HepG2 (cell line): ENCODE measurements around the gene APC2. TPM values are rescaled to one million over a fixed set of nuclear protein-coding genes. Genes with fewer than 3 reads are reported as not detected.

Experiments
- ATM ChIP-seq: fragments of 450-650 bp; IDR thresholded peaks from 2 replicates; pipeline ENCODE4 v1.7.1; 2017; ENCODE audit warnings: mild to moderate bottlenecking, borderline replicate concordance
- CEBPG ChIP-seq: IDR thresholded peaks from 2 replicates; pipeline ENCODE4 v1.6.1; 2016
- GATAD2A ChIP-seq: IDR thresholded peaks from 2 replicates; pipeline ENCODE4 v1.6.1; 2016
- GTF3A ChIP-seq: sonication (generic); formaldehyde crosslinking; conservative IDR thresholded peaks from 2 replicates; pipeline ENCODE4 v1.4.0; 2020; ENCODE audit warnings: mild to moderate bottlenecking, missing genetic modification reagents
- HIVEP1 ChIP-seq: sonication (generic); formaldehyde crosslinking; IDR thresholded peaks from 2 replicates; pipeline ENCODE4 v1.4.0; 2020; ENCODE audit warnings: mild to moderate bottlenecking, missing genetic modification reagents
- HNRNPLL ChIP-seq: fragments of 200-400 bp; formaldehyde crosslinking; IDR thresholded peaks from 2 replicates; pipeline ENCODE4 v1.6.1; 2017; ENCODE audit warnings: mild to moderate bottlenecking, low read depth, low read length; ENCODE audit not compliant: poor library complexity, severe bottlenecking
- HOXA3 ChIP-seq: sonication (generic); formaldehyde crosslinking; IDR thresholded peaks from 2 replicates; pipeline ENCODE4 v1.5.0; 2020; ENCODE audit warnings: missing genetic modification reagents
- KDM3A ChIP-seq: IDR thresholded peaks from 2 replicates; pipeline ENCODE4 v1.6.1; 2018; ENCODE audit warnings: low read depth, missing compliant biosample characterization
- KMT2B ChIP-seq: IDR thresholded peaks from 2 replicates; pipeline ENCODE4 v1.6.1; 2016; ENCODE audit warnings: missing genetic modification reagents, missing compliant biosample characterization
- LBX2 ChIP-seq: sonication (generic); formaldehyde crosslinking; IDR thresholded peaks from 2 replicates; pipeline ENCODE4 v1.5.0; 2020; ENCODE audit warnings: missing genetic modification reagents, mild to moderate bottlenecking, borderline replicate concordance
- NR1H2 ChIP-seq: sonication (generic); formaldehyde crosslinking; IDR thresholded peaks from 2 replicates; pipeline ENCODE4 v1.8.1; 2022; ENCODE audit warnings: low read depth, missing genetic modification reagents, borderline replicate concordance
- NR2F1 ChIP-seq, 2 experiments: fragments of 450-650 bp in 1 of 2; formaldehyde crosslinking in 1 of 2; IDR thresholded peaks; 2 replicates each; pipeline versions ENCODE4 v1.5.0 to v1.6.1; 2016 to 2020; ENCODE audit warnings: mild to moderate bottlenecking in 1 of 2, missing compliant biosample characterization in 1 of 2, missing genetic modification reagents in 1 of 2, moderate library complexity in 1 of 2
- PRMT3 ChIP-seq: sonication (generic); formaldehyde crosslinking; IDR thresholded peaks from 2 replicates; pipeline ENCODE4 v1.8.1; 2022; ENCODE audit warnings: low read depth, mild to moderate bottlenecking, moderate library complexity, missing genetic modification reagents, borderline replicate concordance
- RBAK ChIP-seq: sonication (generic); formaldehyde crosslinking; IDR thresholded peaks from 2 replicates; pipeline ENCODE4 v1.5.1; 2020; ENCODE audit warnings: mild to moderate bottlenecking, missing genetic modification reagents
- RBFOX2 ChIP-seq: fragments of 200-400 bp; formaldehyde crosslinking; IDR thresholded peaks from 2 replicates; pipeline ENCODE4 v1.6.1; 2017; ENCODE audit warnings: low read depth, mild to moderate bottlenecking, low read length
- RNF2 ChIP-seq: fragments of 450-650 bp; conservative IDR thresholded peaks from 2 replicates; pipeline ENCODE4 v1.6.1; 2016; ENCODE audit warnings: low read depth
- SALL1 ChIP-seq: sonication (generic); formaldehyde crosslinking; IDR thresholded peaks from 2 replicates; pipeline ENCODE4 v1.8.0; 2022; ENCODE audit warnings: mild to moderate bottlenecking, missing genetic modification reagents
- SIN3A ChIP-seq: IDR thresholded peaks from 2 replicates; pipeline ENCODE4 v1.6.1; 2011; ENCODE audit warnings: low read depth, mild to moderate bottlenecking, control low read depth, low read length, borderline replicate concordance
- SNAI1 ChIP-seq: sonication (generic); formaldehyde crosslinking; IDR thresholded peaks from 2 replicates; pipeline ENCODE4 v1.5.0; 2020; ENCODE audit warnings: mild to moderate bottlenecking, missing genetic modification reagents, borderline replicate concordance
- SNRNP70 ChIP-seq: fragments of 200-400 bp; formaldehyde crosslinking; IDR thresholded peaks from 2 replicates; pipeline ENCODE4 v1.6.1; 2017; ENCODE audit warnings: mild to moderate bottlenecking, low read depth, low read length, moderate library complexity
- SRY ChIP-seq: sonication (generic); formaldehyde crosslinking; IDR thresholded peaks from 2 replicates; pipeline ENCODE4 v1.8.0; 2022; ENCODE audit warnings: mild to moderate bottlenecking, missing genetic modification reagents
- SUZ12 ChIP-seq: fragments of 150-350 bp; IDR thresholded peaks from 2 replicates; pipeline ENCODE4 v1.6.1; 2014; ENCODE audit warnings: low read depth, low read length
- ZFP90 ChIP-seq: sonication (generic); formaldehyde crosslinking; IDR thresholded peaks from 2 replicates; pipeline ENCODE4 v1.8.0; 2022; ENCODE audit warnings: missing genetic modification reagents, mild to moderate bottlenecking, inconsistent platforms, borderline replicate concordance
- ZNF292 ChIP-seq: sonication (generic); formaldehyde crosslinking; IDR thresholded peaks from 2 replicates; pipeline ENCODE4 v1.8.1; 2022; ENCODE audit warnings: mild to moderate bottlenecking, low read depth, missing genetic modification reagents, borderline replicate concordance
- ZNF3 ChIP-seq: IDR thresholded peaks from 2 replicates; pipeline ENCODE4 v1.7.0; 2017; ENCODE audit warnings: inconsistent platforms
- ZNF383 ChIP-seq: sonication (generic); formaldehyde crosslinking; IDR thresholded peaks from 2 replicates; pipeline ENCODE4 v1.4.0; 2020; ENCODE audit warnings: missing genetic modification reagents, mild to moderate bottlenecking, borderline replicate concordance
- ZNF709 ChIP-seq: sonication (generic); formaldehyde crosslinking; IDR thresholded peaks from 2 replicates; pipeline ENCODE4 v1.5.0; 2020; ENCODE audit warnings: mild to moderate bottlenecking, missing genetic modification reagents
- ZNF776 ChIP-seq: sonication (generic); formaldehyde crosslinking; IDR thresholded peaks from 2 replicates; pipeline ENCODE4 v1.4.0; 2020; ENCODE audit warnings: mild to moderate bottlenecking, missing genetic modification reagents
- ZSCAN12 ChIP-seq: sonication (generic); formaldehyde crosslinking; IDR thresholded peaks from 2 replicates; pipeline ENCODE4 v1.9.0; 2021; ENCODE audit warnings: mild to moderate bottlenecking, missing genetic modification reagents
- polyA plus RNA-seq, 8 experiments: library from polyadenylated mRNA; depleted of rRNA in 3 of 8; stranded (reverse) in 7 of 8; unstranded in 1 of 8; fragments of >200 nt; fragmentation: Illumina TruSeq in 4 of 8; extraction: Trizol in 4 of 8; gene quantifications; 2 replicates each; pipeline versions ENCODE4 v1.2.1 to v1.2.3, GENCODE V29; 2011 to 2016; ENCODE audit warnings: low read depth in 4 of 8, missing spikeins in 1 of 8, mixed read lengths in 1 of 8; ENCODE audit not compliant: insufficient read depth in 1 of 8
- total RNA-seq, 5 experiments: library from RNA; depleted of rRNA; stranded (reverse); fragments of >200 nt; fragmentation: Illumina TruSeq; extraction: Trizol; gene quantifications; 2 replicates each; pipeline ENCODE4 v1.2.3, GENCODE V29; 2016; ENCODE audit warnings: low read depth in 1 of 5
- TF ChIP-seq, protein P1 (sequence below): sonication (generic); formaldehyde crosslinking; IDR thresholded peaks from 2 replicates; pipeline ENCODE4 v1.4.0; 2020; ENCODE audit warnings: low read depth, mild to moderate bottlenecking, missing genetic modification reagents
- TF ChIP-seq, protein P2 (sequence below): IDR thresholded peaks from 2 replicates; pipeline ENCODE4 v1.6.1; 2012; ENCODE audit warnings: inconsistent platforms

APC2 gene
- total and polyA plus RNA-seq, 2 of the 13 experiments (the other 11 are each of a cell fraction or from before 2014, with no cell fraction given) = 0.08 to 0.22 TPM

- TF ChIP-seq ZNF383 = no peak
- no peak for TF ChIP-seq RBAK (CRISPR knock-in tag)
- TF ChIP-seq KMT2B = no peak
- TF ChIP-seq HOXA3 (CRISPR knock-in tag) = peak; percentile 51
- no peak for TF ChIP-seq SIN3A
- no peak for TF ChIP-seq CEBPG (CRISPR knock-in tag)
- TF ChIP-seq SRY (CRISPR knock-in tag) = 0 out of 2 replicates have a peak, but pooled peaks have one; percentile 45
- peak; percentile 64 for TF ChIP-seq GATAD2A
- no peak for TF ChIP-seq ATM
- TF ChIP-seq ZFP90 (CRISPR knock-in tag) = peak; percentile 71; the same call in 1 of the 2 replicates
- TF ChIP-seq NR2F1 (CRISPR knock-in tag; IDR thresholded peaks at IDR 0.05) = no peak
- TF ChIP-seq RBFOX2 = no peak
- no peak for TF ChIP-seq LBX2
- TF ChIP-seq SUZ12 = no peak
- no peak for TF ChIP-seq SNAI1 (CRISPR knock-in tag)
- TF ChIP-seq SNRNP70 = no peak
- no peak for TF ChIP-seq ZNF292 (CRISPR knock-in tag)
- TF ChIP-seq HIVEP1 (CRISPR knock-in tag) = no peak
- TF ChIP-seq SALL1 (CRISPR knock-in tag) = peak; percentile 78
- 0 out of 2 replicates have a peak, but pooled peaks have one; percentile 25 for TF ChIP-seq NR1H2
- TF ChIP-seq, protein P1, sequence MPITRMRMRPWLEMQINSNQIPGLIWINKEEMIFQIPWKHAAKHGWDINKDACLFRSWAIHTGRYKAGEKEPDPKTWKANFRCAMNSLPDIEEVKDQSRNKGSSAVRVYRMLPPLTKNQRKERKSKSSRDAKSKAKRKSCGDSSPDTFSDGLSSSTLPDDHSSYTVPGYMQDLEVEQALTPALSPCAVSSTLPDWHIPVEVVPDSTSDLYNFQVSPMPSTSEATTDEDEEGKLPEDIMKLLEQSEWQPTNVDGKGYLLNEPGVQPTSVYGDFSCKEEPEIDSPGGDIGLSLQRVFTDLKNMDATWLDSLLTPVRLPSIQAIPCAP = no peak
- peak; percentile 57; the same call in 1 of the 2 replicates for TF ChIP-seq ZNF709 (CRISPR knock-in tag)
- TF ChIP-seq, protein P2, sequence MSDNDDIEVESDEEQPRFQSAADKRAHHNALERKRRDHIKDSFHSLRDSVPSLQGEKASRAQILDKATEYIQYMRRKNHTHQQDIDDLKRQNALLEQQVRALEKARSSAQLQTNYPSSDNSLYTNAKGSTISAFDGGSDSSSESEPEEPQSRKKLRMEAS = peak; percentile 86
- no peak for TF ChIP-seq RNF2
- TF ChIP-seq PRMT3 (CRISPR knock-in tag) = no peak
- no peak for TF ChIP-seq ZSCAN12 (CRISPR knock-in tag)
- no peak for TF ChIP-seq ZNF3
- TF ChIP-seq ZNF776 (CRISPR knock-in tag) = no peak
- TF ChIP-seq GTF3A = no peak
- peak; percentile 27; the same call in 1 of the 2 replicates for TF ChIP-seq KDM3A
- no peak for TF ChIP-seq HNRNPLL
Observed at GRCh38 chr19:1503089-1503924, 53.4 kb downstream of the APC2 start (continued).
